Measurements from ENCODE around the gene UNC13D.

The UNC13D gene

DNA sequence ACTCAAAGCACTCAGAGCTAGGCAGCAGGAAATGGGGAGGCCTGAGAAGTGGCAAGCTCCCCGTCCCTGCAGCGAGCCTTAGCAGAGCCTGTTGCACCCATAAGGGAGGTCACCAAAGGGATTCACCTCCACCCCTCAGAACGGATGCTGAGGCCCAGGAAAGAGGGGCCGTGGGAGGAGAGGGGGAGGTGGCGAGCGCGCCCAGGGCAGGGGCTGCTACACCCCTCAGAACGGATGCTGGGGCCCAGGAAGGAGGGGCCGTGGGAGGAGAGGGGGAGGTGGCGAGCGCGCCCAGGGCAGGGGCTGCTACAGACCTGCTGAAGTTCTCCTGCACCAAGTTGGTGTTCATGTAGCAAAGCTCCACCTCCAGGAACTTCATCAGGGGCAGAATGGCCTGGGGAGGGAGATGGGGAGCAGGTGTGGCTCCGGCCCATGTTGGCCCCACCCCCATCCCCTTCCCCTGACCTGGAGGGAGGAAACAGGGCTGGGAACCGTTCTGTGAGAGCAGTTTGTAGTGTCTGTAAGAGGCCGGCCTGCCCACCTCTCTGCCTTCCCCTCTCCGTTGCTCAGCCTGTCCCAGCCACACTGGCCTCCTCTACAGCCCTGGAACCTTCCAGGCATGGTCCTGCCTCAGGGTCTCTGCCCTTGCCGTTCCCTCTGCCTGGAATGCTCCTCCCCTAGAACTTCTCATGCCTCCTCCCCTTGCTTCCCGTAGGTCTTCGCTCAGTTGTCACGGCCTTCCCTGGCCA lies 11.4 kb downstream of the UNC13D start:
- no peak for DNase-seq

DNA sequence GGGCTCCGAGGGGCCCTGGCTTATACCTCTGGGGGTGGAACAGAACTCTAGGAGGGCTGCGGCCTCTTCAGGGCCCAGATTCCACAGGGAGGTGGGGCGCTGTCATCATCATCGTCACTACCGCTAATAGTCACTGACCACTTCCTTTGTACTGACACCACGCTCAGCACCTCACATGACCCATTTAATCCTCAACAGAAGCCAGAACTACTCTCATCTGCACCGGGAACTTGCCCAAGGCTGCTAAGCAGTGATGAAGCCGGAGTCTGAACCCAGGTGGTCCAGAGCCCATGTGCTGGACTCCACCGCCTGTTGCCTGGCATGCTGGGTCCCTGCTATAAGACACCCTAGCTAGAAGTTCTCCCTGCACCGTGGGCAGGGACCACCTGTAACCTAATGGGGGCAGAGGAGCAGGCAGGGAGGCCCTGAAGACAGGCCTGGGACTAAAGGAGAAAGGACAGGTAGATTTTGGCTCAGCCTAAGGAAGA lies 12.0 kb downstream of the UNC13D start:
- DNase-seq, result peak; percentile 27

- DNase-seq, result no peak
Measured at GRCh38 chr17:75831032-75831571, 13.1 kb downstream of the UNC13D start.

- no peak for DNase-seq
Measured at GRCh38 chr17:75830164-75831031, 13.8 kb downstream of the UNC13D start.

GRCh38 chr17:75829747-75830146 lies 14.5 kb downstream of the UNC13D start:
- no peak for DNase-seq

- no peak for DNase-seq
Measured at GRCh38 chr17:75828741-75829140, 15.5 kb downstream of the UNC13D start.

DNA sequence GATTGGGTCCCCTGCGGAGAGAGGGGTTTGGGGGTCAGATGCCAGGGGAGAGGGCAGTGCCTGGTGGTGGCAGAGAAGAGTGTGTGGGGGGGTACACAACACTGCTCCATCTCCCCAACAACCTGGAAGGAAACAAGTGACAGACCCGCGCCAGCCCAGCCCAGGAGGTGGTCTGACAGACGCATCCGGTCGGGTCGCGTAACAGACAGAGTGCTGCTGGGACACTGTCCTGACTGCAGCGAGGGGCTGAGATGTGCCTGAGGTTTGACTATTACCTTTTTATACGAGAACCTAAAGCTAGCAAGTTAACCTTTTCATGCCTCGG lies 16.2 kb downstream of the UNC13D start:
- no peak for DNase-seq

DNA sequence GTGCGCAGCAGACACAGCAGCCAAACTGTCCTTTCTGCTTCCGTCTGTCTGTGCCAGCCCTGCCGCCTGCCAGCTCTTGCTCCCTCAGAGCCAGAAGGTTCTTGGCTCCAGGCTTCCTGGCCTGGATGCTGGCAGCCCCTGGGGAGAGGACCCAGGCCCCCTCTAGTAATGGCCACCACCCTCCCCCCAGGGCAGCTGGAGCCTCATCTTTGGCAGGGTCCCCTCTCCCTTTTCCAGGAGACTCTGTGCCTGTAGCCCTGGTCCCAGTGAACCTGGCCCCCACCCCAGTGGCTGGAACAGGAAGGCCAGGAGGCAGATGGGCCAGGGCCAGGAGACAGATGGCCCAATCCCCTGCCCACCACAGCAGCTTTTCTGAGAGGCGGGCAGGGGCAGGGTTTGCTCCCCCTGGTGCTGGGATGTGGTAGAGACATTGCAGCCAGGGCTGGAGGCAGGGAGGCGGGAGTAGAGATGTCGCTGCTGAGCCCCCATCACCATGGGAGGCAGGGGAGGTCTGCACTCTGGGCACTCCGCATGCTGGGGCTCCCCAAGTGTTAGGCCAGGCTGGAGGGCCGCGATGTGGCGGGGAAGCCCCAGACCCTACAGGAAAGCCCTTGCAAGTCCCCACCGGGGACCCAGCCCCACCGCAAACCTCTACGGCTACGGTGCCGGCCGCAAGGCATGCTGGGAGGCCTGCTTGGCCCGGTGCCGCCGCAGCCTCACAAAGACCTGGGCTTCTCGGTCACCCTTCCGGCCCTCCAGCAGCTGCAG lies 16.7 kb downstream of the UNC13D start:
- peak; percentile 44 for DNase-seq

GRCh38 chr17:75826561-75827307 lies 17.5 kb downstream of the UNC13D start:
- no peak for DNase-seq

DNA sequence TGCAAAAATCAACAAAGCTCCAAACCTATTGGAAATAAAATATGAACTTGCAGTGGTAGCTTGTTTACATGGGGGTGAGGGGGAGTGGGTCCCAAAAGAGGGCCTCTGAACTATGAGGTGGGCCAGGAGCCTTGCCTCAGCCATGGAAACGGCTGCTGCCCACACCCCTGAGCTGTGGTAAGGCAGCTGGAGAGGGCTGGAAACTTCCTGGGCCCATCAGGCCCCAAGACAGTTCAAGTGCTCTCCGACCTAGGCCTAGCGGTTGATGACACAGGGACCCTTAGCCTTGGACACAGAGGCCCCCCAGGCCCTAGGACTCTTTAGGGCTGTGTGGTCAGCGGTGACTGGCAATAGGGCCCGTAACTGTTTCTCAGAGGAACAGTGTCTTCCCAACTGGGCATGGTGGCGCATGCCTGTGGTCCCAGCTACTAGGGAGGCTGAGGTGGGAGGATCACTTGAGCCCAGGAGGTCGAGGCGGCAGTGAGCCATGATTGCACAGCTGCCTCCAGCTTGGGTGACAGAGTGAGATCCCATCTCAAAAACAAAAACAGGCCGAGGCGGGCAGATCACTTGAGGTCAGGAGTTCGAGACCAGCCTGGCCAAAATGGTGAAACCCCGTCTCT lies 18.3 kb downstream of the UNC13D start:
- DNase-seq, result no peak

DNA sequence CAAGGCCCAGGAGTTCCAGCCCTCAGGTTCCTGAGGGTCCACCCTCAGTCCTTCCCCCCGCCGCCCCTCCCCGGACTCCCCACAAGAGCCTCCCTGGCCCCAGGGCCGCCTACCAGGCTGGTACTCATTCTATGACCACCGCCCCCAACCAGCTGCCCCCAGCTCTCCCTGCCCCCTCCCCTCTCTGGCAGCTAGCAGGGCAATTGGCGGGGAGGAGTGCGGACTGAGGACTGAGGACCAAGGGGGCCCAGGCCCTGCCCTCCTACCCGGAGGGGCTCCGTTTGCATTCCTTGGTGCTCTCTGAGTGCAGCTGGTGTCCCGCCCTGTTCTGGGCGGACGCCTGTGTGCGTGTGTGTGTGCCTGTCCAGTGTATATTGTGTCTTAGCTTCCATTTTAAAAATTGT lies 19.1 kb downstream of the UNC13D start:
- no peak for DNase-seq

- DNase-seq, result no peak
Measured at GRCh38 chr17:75824666-75825065, 19.5 kb downstream of the UNC13D start.

GRCh38 chr17:75824050-75824552 lies 20.1 kb downstream of the UNC13D start:
- no peak for DNase-seq

- no peak for DNase-seq
Measured at GRCh38 chr17:75823257-75824041, 20.8 kb downstream of the UNC13D start.

- DNase-seq, result no peak
Measured at GRCh38 chr17:75822800-75823166, 21.4 kb downstream of the UNC13D start.

- no peak for DNase-seq
Measured at GRCh38 chr17:75822119-75822799, 21.9 kb downstream of the UNC13D start.

DNA sequence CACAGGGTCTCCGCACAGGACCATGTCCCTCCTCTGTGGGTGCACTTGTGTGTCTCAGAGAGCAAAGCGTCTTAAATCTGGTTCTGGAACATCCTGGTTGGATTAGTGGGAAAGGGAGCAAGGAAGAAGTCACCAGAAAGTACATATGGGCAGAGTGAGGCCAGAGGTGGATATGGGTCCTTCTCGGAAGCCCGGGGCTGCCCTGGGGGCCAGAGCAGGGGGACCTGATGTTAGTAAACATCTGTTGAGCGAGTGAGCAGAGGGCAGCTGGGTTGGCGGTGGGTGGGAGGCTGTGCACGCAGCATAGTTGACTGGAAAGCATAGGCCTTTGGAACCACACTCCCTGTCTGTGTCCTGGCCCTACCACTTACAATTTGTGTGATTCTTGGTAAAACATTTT lies 22.7 kb downstream of the UNC13D start:
- DNase-seq, result no peak

DNA sequence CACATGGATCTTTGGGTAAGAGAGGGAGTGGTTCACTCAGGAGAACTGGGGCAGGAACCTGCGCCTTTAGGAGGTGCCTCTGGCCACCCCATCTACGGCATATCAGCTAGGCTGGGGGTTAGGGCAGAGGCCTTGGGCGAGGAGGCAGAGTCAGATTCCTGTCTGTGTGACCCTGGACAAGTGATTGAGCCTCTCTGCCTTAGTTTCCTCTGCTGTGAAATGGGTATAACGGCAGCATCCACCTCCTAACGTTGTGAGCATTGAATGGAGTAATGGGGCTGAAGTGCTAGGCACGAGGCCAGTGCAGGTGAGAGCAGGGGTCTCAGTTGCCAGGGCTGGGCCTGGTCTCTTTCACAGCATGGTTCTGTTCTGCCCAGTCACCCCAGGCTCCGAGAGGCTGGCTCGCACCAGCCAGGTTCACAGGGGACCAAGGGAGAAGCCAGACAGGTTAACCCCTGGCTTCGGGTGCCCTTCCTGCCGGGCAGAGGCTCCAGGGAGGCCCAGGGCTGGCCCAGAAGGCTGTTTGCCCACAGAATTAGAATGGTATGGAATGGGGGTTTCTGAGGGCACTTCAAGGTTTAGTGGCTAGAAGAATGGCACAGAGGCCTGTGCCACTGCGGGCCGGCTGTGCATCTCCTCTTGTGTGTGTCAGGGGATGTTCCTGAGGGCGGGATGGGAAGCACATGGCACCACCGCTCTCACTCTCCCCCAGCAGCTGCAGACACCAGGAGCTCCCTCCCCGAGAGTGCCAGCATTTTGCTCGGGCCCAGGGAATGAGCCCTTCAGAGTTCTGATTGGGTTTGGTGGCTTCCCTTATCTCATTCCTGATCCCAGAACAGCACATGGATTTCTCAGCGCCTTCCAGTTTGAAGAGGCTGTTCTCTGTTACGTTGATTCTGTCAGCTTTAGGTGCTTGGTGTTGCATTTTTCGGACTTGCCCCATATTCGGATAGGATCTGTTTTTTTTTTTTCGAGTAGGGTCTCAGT lies 23.8 kb downstream of the UNC13D start:
- DNase-seq, result no peak

GRCh38 chr17:75819678-75820077 lies 24.5 kb downstream of the UNC13D start:
- no peak for DNase-seq
